Spinal cord (tissue), 10 donors: ENCODE results near the gene TSPAN3. TPM values are rescaled to one million over a fixed set of nuclear protein-coding genes. Genes with fewer than 3 reads are reported as not detected.

ENCODE experiments used
- DNase-seq, 6 donors: peaks; one replicate each; pipeline versions ENCODE4 v3.0.0 to v3.0.0-alpha.2; 2013 to 2015; ENCODE audit warnings: low spot score in 6 of 6, low read depth in 4 of 6
- H3K27ac ChIP-seq: one replicate; pipeline ENCODE4 v1.5.1; 2013; ENCODE audit warnings: low read depth, low read length, control low read depth
- H3K27me3 ChIP-seq: one replicate; pipeline ENCODE4 v1.6.1; 2013; ENCODE audit warnings: low read length; ENCODE audit not compliant: control insufficient read depth, insufficient read depth
- H3K36me3 ChIP-seq: one replicate; pipeline ENCODE4 v1.6.1; 2013; ENCODE audit warnings: low read length; ENCODE audit not compliant: control insufficient read depth, insufficient read depth
- H3K4me1 ChIP-seq: one replicate; pipeline ENCODE4 v1.6.1; 2013; ENCODE audit warnings: low read length; ENCODE audit not compliant: control insufficient read depth, insufficient read depth
- H3K4me3 ChIP-seq: one replicate; pipeline ENCODE4 v1.5.1; 2013; ENCODE audit warnings: low read depth, low read length, control low read depth
- H3K9me3 ChIP-seq: one replicate; pipeline ENCODE4 v1.6.1; 2013; ENCODE audit warnings: low read length; ENCODE audit not compliant: control insufficient read depth, insufficient read depth
- WGBS: methylation state at CpG from one replicate; pipeline ENCODE4 v1.1.5; 2013; ENCODE audit warnings: missing lambda C conversion rate; ENCODE audit not compliant: insufficient coverage; 5-methylcytosine and 5-hydroxymethylcytosine counted together
- polyA plus RNA-seq, 2 donors: library from polyadenylated mRNA; unstranded; fragments of 120-200 nt; gene quantifications; one replicate each; pipeline ENCODE4 v1.2.1, GENCODE V29; 2013; ENCODE audit not compliant: insufficient read length in 2 of 2
- total RNA-seq, 2 donors: library from RNA; depleted of rRNA in 1 of 2; stranded (reverse); fragments of 120-200 nt in 1 of 2; fragments of >200 nt in 1 of 2; gene quantifications; one replicate each; pipeline versions ENCODE4 v1.2.3 to v1.2.4, GENCODE V29; 2013 to 2014
- donor health status: healthy.

TSPAN3 gene
- total and polyA plus RNA-seq, 4 donors = 391 to 639 (median 545) TPM

DNA sequence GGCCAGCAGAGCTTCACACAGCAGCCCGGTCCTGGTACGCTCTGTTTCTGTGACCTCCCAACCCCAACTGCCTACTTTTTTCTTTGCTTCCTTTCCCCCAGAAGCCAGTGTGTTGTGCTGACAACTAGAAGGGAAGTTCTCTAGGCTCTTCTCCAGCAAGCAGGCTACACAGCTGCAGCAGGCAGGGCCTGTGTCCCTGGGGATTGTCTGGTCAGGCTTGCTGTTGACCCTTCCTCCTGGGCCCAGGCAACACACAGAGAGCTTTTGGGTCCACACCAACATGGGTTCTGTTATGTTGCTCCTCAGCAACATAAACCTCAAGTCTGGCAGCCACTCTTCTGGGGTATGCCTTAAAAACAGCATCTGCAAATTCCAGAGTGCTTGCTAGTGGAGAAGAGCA is 36.2 kb upstream of the TSPAN3 start:
- Histone ChIP-seq H3K27ac (peak overlapping the region; percentile 33), H3K27me3 (no peaks in the 10 kb centered on the region)
- DNase-seq = peak in 1 of 6 donors; percentile 61

DNA sequence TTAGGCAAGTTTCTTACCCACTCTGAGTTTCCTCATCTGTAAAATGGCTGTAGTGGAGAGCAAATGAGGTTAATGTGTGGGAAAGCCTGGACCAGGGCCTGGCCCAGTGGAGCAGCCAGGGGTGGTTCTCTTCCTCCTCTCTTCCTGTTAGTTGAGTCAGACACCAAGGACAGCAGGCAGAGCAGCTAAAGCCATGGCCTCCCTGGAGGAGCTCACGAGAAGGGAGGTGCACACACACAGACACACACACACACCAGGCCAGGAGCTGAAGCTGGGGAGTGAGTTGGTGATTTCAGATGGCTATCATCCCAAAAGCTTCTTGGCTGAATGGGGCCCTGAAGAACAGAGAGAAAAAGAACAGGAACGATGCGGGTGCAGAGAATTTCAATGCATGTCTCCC is 33.2 kb upstream of the TSPAN3 start:
- H3K4me1 ChIP-seq = peaks cover 21% of the 10 kb centered on the region
- H3K27me3 ChIP-seq = no peaks in the 10 kb centered on the region
- no peaks in the 10 kb centered on the region for H3K9me3 ChIP-seq
- H3K27ac ChIP-seq = no peak overlapping the region
- H3K4me3 ChIP-seq = no peak overlapping the region
- no peaks in the 10 kb centered on the region for H3K36me3 ChIP-seq
- 61% methylated on average over 2 of the region's 3 CpGs for WGBS
- DNase-seq = no peak

More for the DNA sequence above, 36.2 kb upstream of the TSPAN3 start:
- H3K9me3 ChIP-seq = no peaks in the 10 kb centered on the region
- H3K36me3 ChIP-seq = no peaks in the 10 kb centered on the region
- H3K4me1 ChIP-seq = peaks cover 18% of the 10 kb centered on the region
- H3K4me3 ChIP-seq = no peak overlapping the region
- no CpG with 5 or more reads among the region's 2 CpGs for WGBS

DNA sequence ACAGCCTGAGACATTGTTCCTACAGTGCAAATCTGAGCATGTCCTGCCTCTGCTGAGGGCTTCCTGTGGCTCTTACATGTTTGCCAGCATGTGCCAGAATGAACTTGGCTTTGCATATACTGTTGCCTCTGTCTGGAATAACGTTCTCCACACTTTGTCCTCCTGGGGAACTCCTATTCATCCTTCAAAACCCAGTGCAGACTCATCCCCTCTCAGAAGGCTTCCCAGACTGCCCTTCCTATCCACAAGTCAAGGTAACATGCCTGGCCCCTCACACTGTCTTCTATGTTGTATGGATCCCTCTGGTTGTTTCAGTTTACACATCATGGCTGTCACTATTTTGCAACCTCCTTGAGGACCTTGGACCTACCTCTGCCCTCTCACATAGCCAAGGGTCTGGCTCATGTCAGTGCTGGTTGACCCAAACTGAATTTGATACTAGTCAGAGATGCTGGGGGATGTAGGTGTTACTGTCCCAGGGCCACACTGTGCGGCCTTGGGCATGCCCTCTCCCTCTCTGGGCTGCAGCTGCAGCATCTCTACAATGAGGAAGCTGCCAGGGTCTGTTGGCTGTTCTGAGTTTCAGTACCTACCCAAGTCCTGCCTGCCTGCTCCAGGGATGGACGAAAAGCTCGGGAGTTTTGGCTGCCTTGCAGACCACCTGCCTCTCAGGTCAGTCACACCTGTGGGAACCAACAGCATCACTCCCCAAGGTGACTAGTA is 29.0 kb upstream of the TSPAN3 start:
- Histone ChIP-seq H3K4me1 (peaks cover 30% of the 10 kb centered on the region), H3K27me3 (no peaks in the 10 kb centered on the region), H3K4me3 (no peak overlapping the region), H3K9me3 (no peaks in the 10 kb centered on the region), H3K27ac (no peak overlapping the region), H3K36me3 (no peaks in the 10 kb centered on the region)
- WGBS = 93% methylated on average over 2 of the region's 4 CpGs
- no peak for DNase-seq

DNA sequence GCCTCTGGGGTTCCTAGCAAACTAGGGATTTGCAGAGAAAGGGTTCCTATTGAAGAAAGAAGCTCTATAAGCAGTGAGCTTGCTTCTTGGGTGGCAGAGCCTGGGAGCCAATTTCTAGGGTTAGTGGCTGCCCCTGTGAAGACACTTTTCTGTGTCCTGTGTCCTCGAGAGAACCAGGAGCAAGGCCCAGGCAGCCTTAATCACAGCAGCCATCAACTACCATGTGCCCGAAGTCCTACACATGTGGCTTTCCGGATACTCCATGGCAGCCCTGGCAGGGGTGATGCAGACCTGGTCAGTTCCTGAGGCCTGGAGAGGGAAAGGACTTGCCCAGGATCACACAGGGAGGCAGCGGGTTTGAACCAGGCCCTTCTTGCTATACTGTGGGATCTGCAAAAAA is 27.7 kb upstream of the TSPAN3 start:
- no peak overlapping the region for H3K27ac ChIP-seq
- H3K36me3 ChIP-seq = no peaks in the 10 kb centered on the region
- DNase-seq = no peak
- 100% methylated on average over 4 of the region's 4 CpGs for WGBS
- no peak overlapping the region for H3K4me3 ChIP-seq
- H3K9me3 ChIP-seq = no peaks in the 10 kb centered on the region
- peaks cover 25% of the 10 kb centered on the region for H3K4me1 ChIP-seq
- H3K27me3 ChIP-seq = no peaks in the 10 kb centered on the region

DNA sequence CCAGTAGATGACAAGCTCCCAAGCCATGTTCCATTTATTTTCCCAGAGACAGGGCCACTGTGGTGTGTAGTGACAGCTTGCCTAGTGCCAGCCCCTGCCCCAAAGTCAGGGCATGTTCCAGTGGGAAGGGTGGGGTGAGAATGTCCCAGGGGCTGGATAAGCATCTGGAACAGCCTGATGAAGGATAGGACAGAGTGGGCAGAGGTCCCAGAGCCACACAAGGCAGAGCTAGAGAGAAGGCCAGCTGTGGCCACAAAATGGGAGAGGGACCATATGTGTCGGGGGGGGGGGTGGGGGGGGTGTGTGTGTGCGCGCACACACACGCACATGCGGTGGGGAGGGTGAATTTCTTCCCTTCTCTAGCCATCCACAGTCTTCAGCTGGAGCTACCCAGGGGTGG is 27.0 kb upstream of the TSPAN3 start:
- H3K27ac ChIP-seq = no peak overlapping the region
- H3K36me3 ChIP-seq = no peaks in the 10 kb centered on the region
- H3K4me1 ChIP-seq = peaks cover 25% of the 10 kb centered on the region
- no peaks in the 10 kb centered on the region for H3K9me3 ChIP-seq
- no peaks in the 10 kb centered on the region for H3K27me3 ChIP-seq
- no peak for DNase-seq
- no peak overlapping the region for H3K4me3 ChIP-seq
- no CpG with 5 or more reads among the region's 5 CpGs for WGBS

DNA sequence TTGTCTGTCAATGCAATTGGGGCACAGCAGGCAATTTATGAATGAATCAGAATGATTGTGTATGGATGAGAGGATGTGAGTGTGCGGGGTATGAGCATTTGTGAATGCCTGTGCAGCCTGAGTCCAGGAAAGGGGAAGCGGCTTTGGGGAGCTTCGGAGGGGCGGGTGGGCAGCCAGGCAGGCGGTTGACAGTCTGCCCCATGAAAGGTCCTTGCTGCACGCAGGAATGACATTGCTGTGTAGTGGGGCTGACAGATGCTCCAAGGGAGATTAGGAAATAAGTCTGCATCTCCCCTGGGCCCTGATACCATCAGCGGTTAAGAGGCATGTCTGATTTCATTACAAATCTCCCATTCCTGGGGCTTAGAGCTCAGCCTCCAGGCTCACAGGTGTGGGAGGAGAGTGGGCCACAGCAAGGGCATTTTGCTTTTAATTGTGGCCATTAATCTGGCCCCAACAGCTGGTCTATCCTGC is 26.4 kb upstream of the TSPAN3 start:
- WGBS = 50% methylated on average over 5 of the region's 7 CpGs
- peak in 1 of 6 donors; percentile 81 for DNase-seq
- H3K27me3 ChIP-seq = no peaks in the 10 kb centered on the region
- peaks cover 25% of the 10 kb centered on the region for H3K4me1 ChIP-seq
- H3K4me3 ChIP-seq = no peak overlapping the region
- H3K36me3 ChIP-seq = no peaks in the 10 kb centered on the region
- no peak overlapping the region for H3K27ac ChIP-seq
- H3K9me3 ChIP-seq = no peaks in the 10 kb centered on the region

DNA sequence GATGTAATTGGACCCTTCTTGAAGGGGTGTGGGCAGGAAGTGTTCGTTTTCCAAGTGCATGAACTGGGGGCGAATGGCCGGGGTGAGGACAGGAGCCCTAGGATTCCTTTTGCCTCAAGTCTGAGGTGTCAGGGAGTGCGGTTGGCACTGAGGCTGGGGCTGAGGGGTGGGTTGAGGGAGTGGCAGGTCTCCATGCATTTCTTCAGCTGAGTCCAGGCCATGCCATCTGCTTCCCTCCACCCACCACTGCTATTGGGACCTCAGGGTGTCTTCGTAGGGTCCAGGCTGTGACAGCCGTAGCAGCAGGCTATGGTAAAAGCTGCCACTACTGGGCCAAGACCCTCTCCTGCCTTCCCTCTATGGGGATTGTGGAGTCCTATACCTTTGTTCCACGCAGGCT is 25.6 kb upstream of the TSPAN3 start:
- no peak overlapping the region for H3K4me3 ChIP-seq
- peaks cover 25% of the 10 kb centered on the region for H3K4me1 ChIP-seq
- no peaks in the 10 kb centered on the region for H3K36me3 ChIP-seq
- DNase-seq = no peak
- no peaks in the 10 kb centered on the region for H3K27me3 ChIP-seq
- 98% methylated on average over 4 of the region's 7 CpGs for WGBS
- no peaks in the 10 kb centered on the region for H3K9me3 ChIP-seq
- no peak overlapping the region for H3K27ac ChIP-seq

DNA sequence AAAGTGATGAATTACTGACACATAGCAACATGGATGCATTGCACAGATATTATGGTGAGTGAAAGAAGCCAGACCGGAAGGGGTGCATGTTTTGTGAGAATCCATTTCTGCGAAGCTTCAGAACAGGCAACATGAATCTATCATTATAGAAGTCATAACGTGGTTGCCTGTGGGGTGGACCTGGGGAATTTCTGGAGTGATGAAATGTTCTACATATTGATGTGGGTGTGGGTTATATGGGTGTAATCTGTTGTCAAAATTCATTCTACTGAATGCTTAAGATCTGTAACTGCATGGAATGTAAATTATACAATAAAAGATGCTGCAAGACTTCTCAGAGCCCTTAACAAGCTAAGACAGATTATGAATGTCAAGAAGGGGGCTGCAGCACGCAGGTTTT is 25.2 kb upstream of the TSPAN3 start:
- H3K4me3 ChIP-seq = no peak overlapping the region
- H3K27me3 ChIP-seq = no peaks in the 10 kb centered on the region
- no peaks in the 10 kb centered on the region for H3K9me3 ChIP-seq
- peaks cover 25% of the 10 kb centered on the region for H3K4me1 ChIP-seq
- DNase-seq = peak in 1 of 6 donors; percentile 14
- no peak overlapping the region for H3K27ac ChIP-seq
- 79% methylated on average over 3 of the region's 4 CpGs for WGBS
- no peaks in the 10 kb centered on the region for H3K36me3 ChIP-seq

DNA sequence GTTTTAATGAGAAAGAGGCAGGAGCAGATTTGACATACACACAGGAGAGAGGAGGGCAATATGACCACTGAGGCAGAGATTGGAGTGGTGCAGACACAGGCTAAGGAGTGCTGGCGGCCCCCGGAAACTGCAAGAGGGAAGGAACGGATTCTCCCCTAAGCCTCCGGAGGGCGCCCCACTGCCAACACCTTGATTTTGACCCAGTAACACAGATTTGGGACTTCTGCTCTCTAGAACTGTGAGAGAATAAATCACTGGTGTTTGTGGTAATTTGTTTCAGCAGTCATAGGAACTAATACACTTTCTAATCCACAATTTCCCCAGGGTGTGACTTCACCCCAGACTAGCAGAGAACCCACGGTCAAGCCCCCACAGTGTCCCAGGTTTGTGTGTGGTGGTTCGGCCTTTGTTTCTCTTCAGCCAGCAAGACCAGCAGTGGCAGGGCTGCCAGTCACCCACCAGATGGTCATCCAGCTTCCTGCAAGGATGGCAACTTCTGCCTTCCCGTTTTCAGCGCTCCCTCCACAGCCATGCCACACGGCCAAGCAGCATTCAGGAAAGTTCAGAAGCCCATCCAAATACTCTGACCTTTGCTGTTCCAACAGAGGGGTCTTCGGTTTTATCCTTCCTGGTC is 23.6 kb upstream of the TSPAN3 start:
- Histone ChIP-seq H3K36me3 (no peaks in the 10 kb centered on the region), H3K27ac (no peak overlapping the region), H3K4me3 (no peak overlapping the region), H3K9me3 (no peaks in the 10 kb centered on the region), H3K4me1 (peaks cover 21% of the 10 kb centered on the region), H3K27me3 (no peaks in the 10 kb centered on the region)
- no peak for DNase-seq
- WGBS = 95% methylated on average over 6 of the region's 11 CpGs

DNA sequence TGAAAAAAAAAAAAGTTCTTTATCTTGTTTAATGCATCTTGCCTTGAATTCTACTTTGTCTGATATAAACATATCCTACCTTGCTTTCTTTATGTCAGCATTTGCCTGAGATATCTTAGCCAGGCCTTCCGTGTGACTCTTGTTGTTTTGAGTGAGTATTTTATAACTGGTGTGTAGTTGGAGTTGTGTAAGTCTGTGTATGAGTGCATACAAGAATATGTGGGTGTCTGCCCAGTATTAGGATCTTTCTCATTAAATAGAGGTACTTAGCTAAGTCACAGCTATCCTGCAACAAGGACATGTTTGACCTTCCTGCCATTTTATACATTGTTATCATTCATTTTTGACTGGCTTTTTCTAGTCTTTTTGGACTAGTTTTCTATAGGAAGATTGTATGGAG is 22.5 kb upstream of the TSPAN3 start:
- Histone ChIP-seq H3K9me3 (no peaks in the 10 kb centered on the region), H3K27me3 (no peaks in the 10 kb centered on the region), H3K4me1 (peaks cover 18% of the 10 kb centered on the region), H3K27ac (no peak overlapping the region), H3K36me3 (no peaks in the 10 kb centered on the region), H3K4me3 (no peak overlapping the region)
- WGBS = 100% methylated on average over 1 of the region's 1 CpG
- no peak for DNase-seq
